Activated CD8-positive, alpha-beta memory T cell treated with anti-CD3 and anti-CD28 coated beads, Interleukin-2, amount 50 U/mL, for 1 hour (primary cell): ENCODE measurements around the gene SLC4A5.
"Not testable (repeated sequence)": the region's sequence is repeated elsewhere in the genome, so short reads cannot be mapped to it uniquely, and the experiment has no call there.

Experiments
- DNase-seq: peaks from one replicate; pipeline ENCODE4 v3.0.0-alpha.2; 2020; ENCODE audit errors: extremely low read depth

SLC4A5 gene

GRCh38 chr2:74229865-74230264 is 113.4 kb downstream of the SLC4A5 start:
- not testable (repeated sequence) for DNase-seq

- no peak for DNase-seq
These were observed 114.4 kb downstream of the SLC4A5 start for GRCh38 chr2:74228772-74229171.

GRCh38 chr2:74227646-74228045 is 115.6 kb downstream of the SLC4A5 start:
- DNase-seq, result no peak

GRCh38 chr2:74226648-74227213 is 116.5 kb downstream of the SLC4A5 start:
- no peak for DNase-seq

DNA sequence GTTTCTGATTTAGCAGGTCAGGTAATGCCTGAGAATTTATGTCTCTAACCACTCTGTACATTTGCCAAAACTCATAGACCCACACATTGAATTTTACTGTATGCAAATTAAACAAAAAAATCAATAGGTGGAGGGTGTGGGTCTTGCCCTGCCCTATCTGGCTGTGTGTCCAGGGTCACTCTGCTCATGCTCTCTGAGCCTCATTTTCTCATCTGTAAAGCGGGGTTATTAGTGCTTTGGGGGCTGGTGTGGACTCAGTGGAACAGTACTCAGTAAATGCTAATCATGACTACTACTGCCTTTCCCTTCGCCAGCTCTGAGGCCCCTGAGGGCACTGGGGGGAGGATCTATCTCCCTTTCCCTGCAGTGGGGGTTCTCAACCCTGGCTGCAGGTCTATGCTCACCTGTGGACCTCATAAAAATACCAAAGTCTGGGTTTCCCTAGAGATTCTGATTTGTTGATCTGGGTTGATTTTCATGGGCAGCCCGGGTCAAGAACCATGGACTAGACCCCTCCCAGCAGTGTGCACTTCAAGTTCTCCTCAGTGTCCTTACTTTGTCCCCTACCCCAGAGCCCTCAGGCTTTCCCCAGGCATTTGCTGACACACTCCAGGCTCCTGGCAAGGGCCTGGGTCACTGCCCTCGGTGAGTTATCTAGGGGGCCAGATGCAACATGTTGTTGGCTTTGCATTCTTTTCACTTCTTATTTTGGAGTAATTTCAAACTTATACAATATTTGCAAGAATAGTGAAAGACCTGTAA is 117.3 kb downstream of the SLC4A5 start:
- DNase-seq, result no peak

DNA sequence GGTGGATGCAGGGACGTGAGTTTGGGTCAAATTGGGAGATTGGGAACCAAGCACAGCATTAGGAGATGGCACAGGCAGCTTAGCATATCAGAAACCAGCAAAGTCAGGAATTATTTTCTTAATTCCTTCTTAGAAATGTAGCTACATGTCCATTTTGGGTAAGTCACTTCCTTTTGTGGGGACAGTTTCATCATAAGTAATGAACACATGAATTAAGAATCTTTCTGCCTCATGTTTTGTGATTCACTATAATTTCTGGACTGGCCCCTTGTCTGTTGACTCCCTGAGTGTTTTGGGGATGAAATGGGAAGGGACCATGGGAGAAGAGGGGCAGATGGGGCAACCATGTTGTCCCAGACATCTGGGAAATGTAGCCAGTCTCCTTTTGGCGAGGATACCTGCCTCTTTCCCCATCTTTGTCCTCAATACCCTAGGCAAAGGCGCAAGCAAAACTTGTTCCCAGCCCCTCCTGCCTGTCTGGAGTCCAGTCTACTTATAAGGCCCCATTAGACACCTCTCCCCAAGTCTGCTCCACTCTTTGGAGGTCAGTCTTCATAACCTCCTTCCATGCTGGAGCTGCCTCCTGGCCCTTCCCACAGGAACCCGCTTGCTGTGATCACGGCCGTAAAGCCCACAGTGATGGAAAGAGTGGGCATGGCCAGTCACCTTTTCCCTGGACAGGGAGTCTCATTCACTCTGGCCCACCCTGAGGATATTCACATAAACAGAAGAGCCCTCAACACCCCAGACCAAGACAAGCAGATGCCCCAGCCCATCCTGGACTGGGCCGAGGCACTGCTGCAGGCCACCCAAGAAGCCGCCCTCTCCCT is 119.1 kb downstream of the SLC4A5 start:
- DNase-seq, result no peak

DNA sequence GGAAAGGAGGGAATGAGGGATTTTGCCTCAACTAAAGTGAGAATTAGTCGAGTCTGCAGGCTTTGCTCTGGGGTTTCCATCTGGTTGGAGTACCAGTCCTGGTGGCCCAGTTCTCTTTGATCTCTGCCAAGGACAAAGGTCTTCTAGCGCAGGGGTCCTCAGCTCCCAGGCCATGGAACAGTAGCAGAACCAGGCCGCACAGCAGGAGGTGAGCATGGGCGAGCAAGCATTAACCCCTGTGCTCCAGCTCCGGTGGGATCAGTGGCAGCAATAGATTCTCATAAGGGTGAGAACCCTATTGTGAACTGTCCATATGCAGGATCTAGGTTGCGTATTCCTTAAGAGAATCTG is 120.9 kb downstream of the SLC4A5 start:
- no peak for DNase-seq

DNA sequence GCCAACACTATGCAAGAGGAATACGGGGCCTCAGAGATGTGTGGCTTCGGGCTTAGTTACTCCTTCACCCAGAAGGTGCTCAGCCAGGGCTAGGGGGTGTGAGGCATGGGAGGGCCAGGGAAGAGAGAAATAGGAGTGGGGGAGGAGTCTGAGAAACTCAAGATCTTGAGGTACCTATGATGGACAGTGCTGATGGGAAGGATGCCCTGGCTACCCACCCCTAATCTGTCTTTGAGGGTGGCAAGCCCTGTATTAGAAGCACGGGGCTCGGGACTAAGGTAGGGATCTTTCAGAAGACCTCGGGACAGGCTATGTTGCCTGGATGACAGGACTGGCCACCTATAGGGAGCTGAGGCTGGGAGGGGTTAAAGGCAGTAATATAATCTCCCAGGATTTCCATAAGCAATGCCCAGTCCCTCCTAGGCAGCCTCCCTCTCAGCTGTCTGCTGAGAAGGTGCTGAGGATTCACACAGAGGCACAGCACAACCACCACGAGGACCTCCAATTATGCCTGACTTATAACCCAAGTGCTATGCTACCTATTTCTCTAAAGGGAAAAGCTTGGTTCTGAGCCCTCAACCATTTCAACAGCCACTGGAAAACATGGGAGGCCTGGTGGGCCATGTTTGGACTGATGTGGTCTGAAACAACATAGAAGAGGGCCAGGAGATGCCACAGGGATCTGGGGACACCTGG is 121.5 kb downstream of the SLC4A5 start:
- DNase-seq, result no peak

DNA sequence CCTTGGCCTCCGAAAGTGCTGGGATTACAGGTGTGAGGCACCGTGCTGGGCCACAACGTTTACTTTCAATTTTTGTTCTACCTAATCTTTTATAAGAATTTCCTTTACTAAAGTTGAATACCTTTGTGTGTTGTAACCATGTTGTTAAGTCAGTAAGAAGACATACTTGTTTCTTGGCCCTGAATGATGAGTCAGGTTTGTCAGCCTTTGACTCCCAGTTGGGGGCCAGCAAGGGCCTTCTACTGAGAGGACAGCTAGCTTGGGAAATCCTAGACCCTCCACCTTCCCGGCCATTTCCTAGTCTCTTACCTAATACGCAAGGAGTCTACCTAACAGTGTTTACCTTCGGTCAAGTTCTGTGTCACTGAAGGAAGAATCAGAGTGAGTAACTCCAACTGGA is 122.1 kb downstream of the SLC4A5 start:
- no peak for DNase-seq

GRCh38 chr2:74219846-74220486 is 123.2 kb downstream of the SLC4A5 start:
- no peak for DNase-seq

DNA sequence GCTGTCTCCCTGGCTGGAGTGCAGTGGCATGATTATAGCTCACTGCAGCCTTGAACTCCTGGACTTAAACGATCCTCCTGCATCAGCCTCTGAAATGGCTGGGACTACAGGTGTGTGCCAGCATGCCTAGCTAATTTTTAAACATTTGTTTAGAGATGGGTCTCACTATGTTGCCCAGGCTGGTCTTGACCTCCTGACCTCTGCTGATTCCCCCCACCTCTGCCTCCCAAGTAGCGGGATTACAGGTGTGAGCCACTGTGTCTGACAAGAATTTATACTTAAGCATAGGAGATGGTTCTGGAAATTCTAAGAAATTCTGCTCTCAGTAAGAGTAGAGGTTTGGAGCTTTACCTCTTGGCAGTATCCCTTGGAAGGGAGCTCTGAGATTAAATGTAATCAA is 126.6 kb downstream of the SLC4A5 start:
- no peak for DNase-seq

DNA sequence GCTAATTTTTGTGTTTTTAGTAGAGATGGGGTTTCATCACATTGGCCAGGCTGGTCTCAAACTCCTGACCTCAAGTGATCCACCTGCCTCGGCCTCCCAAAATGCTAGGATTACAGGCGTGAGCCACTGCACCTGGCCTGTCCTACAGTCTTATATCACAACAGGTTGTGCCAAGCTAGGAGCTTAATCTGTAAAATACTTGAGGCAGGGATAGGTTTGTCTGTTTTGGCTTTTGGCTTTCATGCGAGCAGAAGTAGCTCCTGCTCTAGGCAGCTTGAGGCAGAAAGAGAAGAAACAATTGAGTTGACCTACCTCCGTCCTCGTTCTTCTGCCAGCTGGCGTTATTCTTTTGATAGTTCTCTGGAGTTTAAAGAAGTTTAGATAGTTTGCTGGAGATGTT is 127.4 kb downstream of the SLC4A5 start:
- DNase-seq, result not testable (repeated sequence)

DNA sequence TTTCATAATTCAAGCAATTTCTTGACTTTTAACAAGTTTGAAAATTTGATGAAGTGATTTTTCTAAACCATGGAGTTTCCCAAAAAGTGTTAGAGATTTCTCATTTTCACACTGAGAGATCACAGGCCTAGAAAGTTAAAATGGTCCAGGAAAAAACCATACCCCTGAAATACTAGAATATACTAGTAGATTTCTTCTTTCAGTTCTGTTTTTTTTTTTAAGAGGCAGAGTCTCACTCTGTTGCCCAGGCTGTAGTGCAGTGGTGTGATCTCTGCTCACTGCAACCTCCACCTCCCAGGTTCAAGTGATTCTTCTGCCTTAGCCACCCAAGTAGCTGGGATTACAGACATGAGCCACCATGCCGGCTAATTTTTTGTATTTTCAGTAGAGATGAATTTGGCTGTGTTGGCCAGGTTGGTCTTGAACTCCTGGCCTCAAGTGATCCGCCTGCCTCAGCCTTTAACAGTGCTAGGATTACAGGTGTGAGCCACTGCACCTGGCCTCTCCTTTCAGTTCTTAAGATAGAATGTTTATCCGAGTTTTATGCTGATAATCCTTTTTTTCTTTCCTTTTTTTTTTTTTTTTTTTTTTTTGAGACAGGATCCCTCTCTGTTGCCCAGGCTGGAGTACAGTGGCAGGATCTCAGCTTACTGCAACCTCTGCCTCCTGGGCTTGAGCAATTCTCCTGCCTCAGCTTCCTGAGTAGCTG is 130.4 kb downstream of the SLC4A5 start:
- no peak for DNase-seq

- DNase-seq, result no peak
These were observed 137.0 kb downstream of the SLC4A5 start for GRCh38 chr2:74206180-74206688.

DNA sequence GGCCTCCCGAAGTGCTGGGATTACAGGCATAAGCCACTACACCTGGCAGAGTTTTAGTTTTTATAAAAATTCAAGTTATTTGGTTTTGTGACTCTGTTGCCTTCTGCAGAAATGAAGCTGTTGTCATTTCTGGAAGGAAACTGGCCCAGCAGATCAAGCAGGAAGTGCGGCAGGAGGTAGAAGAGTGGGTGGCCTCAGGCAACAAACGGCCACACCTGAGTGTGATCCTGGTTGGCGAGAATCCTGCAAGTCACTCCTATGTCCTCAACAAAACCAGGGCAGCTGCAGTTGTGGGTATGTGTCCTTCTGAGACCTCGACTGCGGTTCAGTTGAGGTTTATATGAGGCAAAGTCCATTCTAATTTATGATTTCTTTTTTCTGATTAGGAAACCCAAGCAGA is 137.6 kb downstream of the SLC4A5 start:
- no peak for DNase-seq

- no peak for DNase-seq
These were observed 138.1 kb downstream of the SLC4A5 start for GRCh38 chr2:74205113-74205512.

DNA sequence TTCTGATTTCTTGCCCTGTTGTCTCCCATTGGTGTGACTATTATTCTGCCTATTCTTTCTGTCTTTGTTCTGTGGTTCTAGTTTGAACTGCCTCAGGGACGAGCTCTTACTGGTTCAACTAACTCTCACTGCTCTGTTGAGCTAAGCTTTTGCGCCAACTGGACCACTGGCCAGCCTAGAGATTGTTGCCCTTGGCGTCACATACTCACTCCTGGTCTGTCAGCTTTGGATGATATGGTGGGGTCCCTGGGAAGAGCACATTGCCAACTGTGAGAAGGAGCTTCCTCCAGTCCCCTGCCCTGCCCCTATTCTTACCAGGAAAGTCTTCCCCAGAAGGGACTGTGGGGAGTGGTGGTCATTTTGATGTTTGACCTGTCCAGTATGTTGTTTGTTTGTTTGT is 138.8 kb downstream of the SLC4A5 start:
- no peak for DNase-seq

- DNase-seq, result no peak
These were observed 141.6 kb downstream of the SLC4A5 start for GRCh38 chr2:74201596-74201995.

- DNase-seq, result no peak
These were observed 142.0 kb downstream of the SLC4A5 start for GRCh38 chr2:74201196-74201595.

DNA sequence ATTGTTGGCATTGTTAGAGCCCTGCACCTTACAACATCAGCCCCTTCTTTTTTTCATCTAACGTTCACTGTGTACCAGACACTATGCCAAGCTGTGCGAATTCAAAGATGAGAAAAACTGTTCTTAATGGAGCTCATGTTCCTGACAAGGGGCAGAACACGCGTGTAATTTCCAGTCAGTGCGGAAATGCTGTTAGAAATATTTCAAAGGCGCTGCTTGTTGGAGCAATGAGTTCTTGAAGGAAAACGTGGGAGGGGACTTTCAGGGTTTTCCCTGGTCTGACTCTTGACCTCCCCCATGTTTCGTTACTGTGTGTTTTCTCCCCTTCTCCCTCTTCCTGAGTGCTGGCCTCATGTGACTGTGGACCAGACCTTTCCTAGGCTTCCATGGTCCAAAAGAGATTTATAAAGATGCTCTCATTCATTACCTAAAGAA is 143.3 kb downstream of the SLC4A5 start:
- no peak for DNase-seq

DNA sequence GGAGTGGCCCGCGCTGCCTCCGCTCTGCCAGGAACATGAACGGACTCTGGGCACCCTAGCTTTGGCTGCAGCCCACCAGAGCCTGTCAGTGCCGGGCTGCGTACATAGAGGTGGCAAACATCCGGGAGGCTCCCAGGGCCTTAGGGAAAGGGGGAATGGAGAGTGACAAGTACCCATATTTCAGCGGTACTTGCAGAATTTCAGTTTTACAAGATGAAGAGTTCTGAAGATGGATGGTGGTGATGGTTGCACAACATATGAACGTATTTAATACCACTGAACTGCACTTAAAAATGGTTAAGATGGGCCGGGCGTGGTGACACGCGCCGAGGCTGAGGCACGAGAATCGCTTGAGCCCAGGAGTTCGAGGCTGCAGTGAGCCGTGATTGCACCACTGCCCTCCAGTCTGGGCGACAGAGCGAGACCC is 143.9 kb downstream of the SLC4A5 start:
- DNase-seq, result no peak
